Measurements from ENCODE around the gene VPS35L. TPM values are rescaled to one million over a fixed set of nuclear protein-coding genes. Genes with fewer than 3 reads are reported as not detected.

VPS35L gene
- total and polyA plus RNA-seq, 2 of the 13 experiments (the other 11 are each of a cell fraction or from before 2014, with no cell fraction given), result 1.4 to 1.6 TPM

DNA sequence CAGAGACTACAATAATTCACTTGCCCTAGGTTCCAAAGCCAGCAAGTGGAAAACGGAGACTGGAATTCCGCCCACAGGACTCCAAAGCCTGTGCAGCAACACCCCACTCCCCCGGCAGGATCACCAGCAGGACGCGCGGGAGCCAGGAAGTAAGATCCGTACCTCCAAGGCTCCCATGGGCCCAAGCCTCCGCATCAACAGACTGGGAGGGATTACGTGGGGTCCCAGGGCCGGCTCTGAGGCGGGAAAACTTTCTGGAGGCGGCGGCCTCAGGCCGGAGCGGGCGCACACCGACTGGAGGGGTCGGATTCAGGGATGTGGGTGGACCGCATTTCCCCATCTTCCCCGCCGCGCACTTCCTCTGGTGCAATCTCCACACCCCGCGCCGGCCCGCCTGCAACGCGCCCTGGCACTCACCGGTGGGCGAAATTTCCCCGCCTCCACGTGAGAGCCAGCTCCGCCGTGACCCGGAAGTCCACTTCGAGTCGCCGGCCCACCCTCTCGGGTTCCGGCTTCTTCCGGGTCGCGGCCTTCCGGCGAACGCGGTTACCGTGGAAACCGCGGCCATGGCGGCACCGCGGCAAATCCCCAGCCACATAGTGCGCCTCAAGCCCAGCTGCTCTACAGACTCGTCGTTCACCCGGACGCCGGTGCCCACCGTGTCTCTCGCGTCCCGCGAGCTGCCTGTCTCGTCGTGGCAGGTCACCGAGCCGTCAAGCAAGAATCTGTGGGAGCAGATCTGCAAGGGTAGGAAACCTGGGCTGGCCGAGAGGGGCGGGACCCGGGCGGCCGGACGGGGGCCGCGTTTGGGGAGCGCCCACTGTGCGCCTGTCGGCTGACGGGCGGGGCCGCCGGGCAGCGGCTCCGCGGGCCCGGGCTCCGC is 162.5 kb downstream of the VPS35L start, which contains the start of the genes IQCK and KNOP1 (continued):
- TF ChIP-seq, protein P1, sequence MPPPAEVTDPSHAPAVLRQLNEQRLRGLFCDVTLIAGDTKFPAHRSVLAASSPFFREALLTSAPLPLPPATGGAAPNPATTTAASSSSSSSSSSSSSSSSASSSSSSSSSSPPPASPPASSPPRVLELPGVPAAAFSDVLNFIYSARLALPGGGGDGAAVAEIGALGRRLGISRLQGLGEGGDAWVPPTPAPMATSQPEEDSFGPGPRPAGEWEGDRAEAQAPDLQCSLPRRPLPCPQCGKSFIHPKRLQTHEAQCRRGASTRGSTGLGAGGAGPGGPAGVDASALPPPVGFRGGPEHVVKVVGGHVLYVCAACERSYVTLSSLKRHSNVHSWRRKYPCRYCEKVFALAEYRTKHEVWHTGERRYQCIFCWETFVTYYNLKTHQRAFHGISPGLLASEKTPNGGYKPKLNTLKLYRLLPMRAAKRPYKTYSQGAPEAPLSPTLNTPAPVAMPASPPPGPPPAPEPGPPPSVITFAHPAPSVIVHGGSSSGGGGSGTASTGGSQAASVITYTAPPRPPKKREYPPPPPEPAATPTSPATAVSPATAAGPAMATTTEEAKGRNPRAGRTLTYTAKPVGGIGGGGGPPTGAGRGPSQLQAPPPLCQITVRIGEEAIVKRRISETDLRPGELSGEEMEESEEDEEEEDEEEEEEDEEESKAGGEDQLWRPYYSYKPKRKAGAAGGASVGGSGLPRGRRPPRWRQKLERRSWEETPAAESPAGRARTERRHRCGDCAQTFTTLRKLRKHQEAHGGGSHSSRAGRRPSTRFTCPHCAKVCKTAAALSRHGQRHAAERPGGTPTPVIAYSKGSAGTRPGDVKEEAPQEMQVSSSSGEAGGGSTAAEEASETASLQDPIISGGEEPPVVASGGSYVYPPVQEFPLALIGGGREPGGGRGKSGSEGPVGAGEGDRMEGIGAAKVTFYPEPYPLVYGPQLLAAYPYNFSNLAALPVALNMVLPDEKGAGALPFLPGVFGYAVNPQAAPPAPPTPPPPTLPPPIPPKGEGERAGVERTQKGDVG (CRISPR knock-in tag; IDR thresholded peaks at IDR 0.05; ENCODE audit: borderline replicate concordance), result peak; percentile 98
- peak; percentile 99 for TF ChIP-seq KDM4B (CRISPR knock-in tag; IDR thresholded peaks at IDR 0.05)
- peak; percentile 89 for TF ChIP-seq HNRNPL (IDR thresholded peaks at IDR 0.05; ENCODE audit: low read depth, low read length)
- peak; percentile 24; the same call in 1 of the 2 replicates for TF ChIP-seq BRCA1 (CRISPR knock-in tag; IDR thresholded peaks at IDR 0.05)
- TF ChIP-seq ZNF616 (CRISPR knock-in tag; IDR thresholded peaks at IDR 0.05; ENCODE audit: low read depth), result peak; percentile 83; the same call in 1 of the 2 replicates
- TF ChIP-seq, protein P2, sequence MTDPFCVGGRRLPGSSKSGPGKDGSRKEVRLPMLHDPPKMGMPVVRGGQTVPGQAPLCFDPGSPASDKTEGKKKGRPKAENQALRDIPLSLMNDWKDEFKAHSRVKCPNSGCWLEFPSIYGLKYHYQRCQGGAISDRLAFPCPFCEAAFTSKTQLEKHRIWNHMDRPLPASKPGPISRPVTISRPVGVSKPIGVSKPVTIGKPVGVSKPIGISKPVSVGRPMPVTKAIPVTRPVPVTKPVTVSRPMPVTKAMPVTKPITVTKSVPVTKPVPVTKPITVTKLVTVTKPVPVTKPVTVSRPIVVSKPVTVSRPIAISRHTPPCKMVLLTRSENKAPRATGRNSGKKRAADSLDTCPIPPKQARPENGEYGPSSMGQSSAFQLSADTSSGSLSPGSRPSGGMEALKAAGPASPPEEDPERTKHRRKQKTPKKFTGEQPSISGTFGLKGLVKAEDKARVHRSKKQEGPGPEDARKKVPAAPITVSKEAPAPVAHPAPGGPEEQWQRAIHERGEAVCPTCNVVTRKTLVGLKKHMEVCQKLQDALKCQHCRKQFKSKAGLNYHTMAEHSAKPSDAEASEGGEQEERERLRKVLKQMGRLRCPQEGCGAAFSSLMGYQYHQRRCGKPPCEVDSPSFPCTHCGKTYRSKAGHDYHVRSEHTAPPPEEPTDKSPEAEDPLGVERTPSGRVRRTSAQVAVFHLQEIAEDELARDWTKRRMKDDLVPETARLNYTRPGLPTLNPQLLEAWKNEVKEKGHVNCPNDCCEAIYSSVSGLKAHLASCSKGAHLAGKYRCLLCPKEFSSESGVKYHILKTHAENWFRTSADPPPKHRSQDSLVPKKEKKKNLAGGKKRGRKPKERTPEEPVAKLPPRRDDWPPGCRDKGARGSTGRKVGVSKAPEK (CRISPR knock-in tag; IDR thresholded peaks at IDR 0.05; ENCODE audit: borderline replicate concordance), result peak; percentile 50; the same call in 1 of the 2 replicates
- no peak for TF ChIP-seq NR3C1 (CRISPR knock-in tag; IDR thresholded peaks at IDR 0.05)
- no peak for TF ChIP-seq ATF7 (IDR thresholded peaks at IDR 0.05)
- peak; percentile 72; the same call in 1 of the 2 replicates for TF ChIP-seq ATF7 (CRISPR knock-in tag; IDR thresholded peaks at IDR 0.05)
- peak; percentile 95 for TF ChIP-seq ZNF788 (CRISPR knock-in tag; IDR thresholded peaks at IDR 0.05; ENCODE audit: borderline replicate concordance)
- TF ChIP-seq ZNF354B (CRISPR knock-in tag; IDR thresholded peaks at IDR 0.05), result 0 out of 2 replicates have a peak, but pooled peaks have one; percentile 30
- peak; percentile 57 for TF ChIP-seq CBFB (CRISPR knock-in tag; IDR thresholded peaks at IDR 0.05)
- TF ChIP-seq, protein P3, sequence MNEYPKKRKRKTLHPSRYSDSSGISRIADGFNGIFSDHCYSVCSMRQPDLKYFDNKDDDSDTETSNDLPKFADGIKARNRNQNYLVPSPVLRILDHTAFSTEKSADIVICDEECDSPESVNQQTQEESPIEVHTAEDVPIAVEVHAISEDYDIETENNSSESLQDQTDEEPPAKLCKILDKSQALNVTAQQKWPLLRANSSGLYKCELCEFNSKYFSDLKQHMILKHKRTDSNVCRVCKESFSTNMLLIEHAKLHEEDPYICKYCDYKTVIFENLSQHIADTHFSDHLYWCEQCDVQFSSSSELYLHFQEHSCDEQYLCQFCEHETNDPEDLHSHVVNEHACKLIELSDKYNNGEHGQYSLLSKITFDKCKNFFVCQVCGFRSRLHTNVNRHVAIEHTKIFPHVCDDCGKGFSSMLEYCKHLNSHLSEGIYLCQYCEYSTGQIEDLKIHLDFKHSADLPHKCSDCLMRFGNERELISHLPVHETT (CRISPR knock-in tag; conservative IDR thresholded peaks at IDR 0.05), result peak; percentile 82
- TF ChIP-seq, protein P4, sequence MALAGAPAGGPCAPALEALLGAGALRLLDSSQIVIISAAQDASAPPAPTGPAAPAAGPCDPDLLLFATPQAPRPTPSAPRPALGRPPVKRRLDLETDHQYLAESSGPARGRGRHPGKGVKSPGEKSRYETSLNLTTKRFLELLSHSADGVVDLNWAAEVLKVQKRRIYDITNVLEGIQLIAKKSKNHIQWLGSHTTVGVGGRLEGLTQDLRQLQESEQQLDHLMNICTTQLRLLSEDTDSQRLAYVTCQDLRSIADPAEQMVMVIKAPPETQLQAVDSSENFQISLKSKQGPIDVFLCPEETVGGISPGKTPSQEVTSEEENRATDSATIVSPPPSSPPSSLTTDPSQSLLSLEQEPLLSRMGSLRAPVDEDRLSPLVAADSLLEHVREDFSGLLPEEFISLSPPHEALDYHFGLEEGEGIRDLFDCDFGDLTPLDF (CRISPR knock-in tag; IDR thresholded peaks at IDR 0.05), result peak; percentile 96
- peak; percentile 98; the same call in 1 of the 2 replicates for TF ChIP-seq PAWR (CRISPR knock-in tag; IDR thresholded peaks at IDR 0.05; ENCODE audit: borderline replicate concordance)
- no peak for TF ChIP-seq GZF1 (CRISPR knock-in tag; IDR thresholded peaks at IDR 0.05)
- TF ChIP-seq HES4 (CRISPR knock-in tag; IDR thresholded peaks at IDR 0.05; ENCODE audit: borderline replicate concordance), result no peak; the same call in none of the 2 replicates
- TF ChIP-seq, protein P5, sequence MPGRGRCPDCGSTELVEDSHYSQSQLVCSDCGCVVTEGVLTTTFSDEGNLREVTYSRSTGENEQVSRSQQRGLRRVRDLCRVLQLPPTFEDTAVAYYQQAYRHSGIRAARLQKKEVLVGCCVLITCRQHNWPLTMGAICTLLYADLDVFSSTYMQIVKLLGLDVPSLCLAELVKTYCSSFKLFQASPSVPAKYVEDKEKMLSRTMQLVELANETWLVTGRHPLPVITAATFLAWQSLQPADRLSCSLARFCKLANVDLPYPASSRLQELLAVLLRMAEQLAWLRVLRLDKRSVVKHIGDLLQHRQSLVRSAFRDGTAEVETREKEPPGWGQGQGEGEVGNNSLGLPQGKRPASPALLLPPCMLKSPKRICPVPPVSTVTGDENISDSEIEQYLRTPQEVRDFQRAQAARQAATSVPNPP (CRISPR knock-in tag; IDR thresholded peaks at IDR 0.05), result peak; percentile 93; the same call in 1 of the 2 replicates
- 0 out of 2 replicates have a peak, but pooled peaks have one; percentile 54 for TF ChIP-seq ZNF446 (CRISPR knock-in tag; IDR thresholded peaks at IDR 0.05)

Data from HepG2 (cell line).